ENCODE data around the gene USH2A.

GRCh38 chr1:216205176-216205575 lies 218.1 kb downstream of the USH2A start:
- no peak for TF ChIP-seq CTCF (IDR thresholded peaks at IDR 0.05)
- no peak for TF ChIP-seq POLR2A (IDR thresholded peaks at IDR 0.05)
- TF ChIP-seq EP300 (IDR thresholded peaks at IDR 0.05; ENCODE audit: low read depth): no peak

Measured in transverse colon (tissue), 3 donors.